Cardiac fibroblast (primary cell): ENCODE data around the gene MAST2.

Experiments
- DNase-seq, 2 donors: peaks; one replicate each; pipeline versions ENCODE4 v3.0.0 to v3.0.0-alpha.2; 2010; ENCODE audit warnings: low read depth in 2 of 2
- H3K4me3 ChIP-seq, 2 donors: replicated peaks in 1 of 2; 1 replicate in 1 of 2; 2 replicates in 1 of 2; pipeline ENCODE4 v1.5.1; 2011; ENCODE audit warnings: low read depth in 2 of 2, low read length in 2 of 2, mild to moderate bottlenecking in 2 of 2, moderate library complexity in 1 of 2
- CTCF ChIP-seq: IDR thresholded peaks from one replicate; pipeline ENCODE4 v1.5.1; 2011; ENCODE audit warnings: low read depth, mild to moderate bottlenecking, low read length, inconsistent platforms

The MAST2 gene

DNA sequence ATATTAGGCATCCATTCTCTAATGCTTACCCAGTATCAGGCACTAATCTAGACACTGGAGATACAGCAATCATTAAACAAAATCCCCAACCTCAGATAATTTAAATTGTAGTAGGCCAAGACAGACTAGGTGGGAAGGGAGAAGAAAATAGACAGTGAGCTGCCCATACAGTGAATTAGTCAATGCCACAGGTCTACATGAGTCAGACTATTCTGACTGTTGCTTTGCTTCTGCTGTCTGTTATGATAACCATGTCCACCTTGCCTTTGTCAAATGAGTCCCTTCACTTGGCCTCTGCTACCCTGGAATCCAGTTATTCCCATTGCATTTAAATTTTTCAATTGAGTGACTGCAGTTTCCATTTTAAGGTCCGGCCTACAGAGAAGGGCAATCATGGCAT lies 269.6 kb downstream of the MAST2 start:
- peak in 1 of 2 donors; percentile 10 for DNase-seq
- no peak overlapping the region for H3K4me3 ChIP-seq
- no peak for TF ChIP-seq CTCF

GRCh38 chr1:46076343-46076742 lies 272.9 kb downstream of the MAST2 start:
- DNase-seq, result no peak
- no peak overlapping the region for H3K4me3 ChIP-seq
- no peak for TF ChIP-seq CTCF

GRCh38 chr1:46077644-46078043 lies 274.2 kb downstream of the MAST2 start:
- no peak overlapping the region for H3K4me3 ChIP-seq
- no peak for TF ChIP-seq CTCF
- no peak for DNase-seq

- no peak overlapping the region for H3K4me3 ChIP-seq
- DNase-seq, result no peak
- TF ChIP-seq CTCF, result no peak
Measured at GRCh38 chr1:46080257-46080656, 276.8 kb downstream of the MAST2 start.

GRCh38 chr1:46081206-46081605 lies 277.8 kb downstream of the MAST2 start:
- DNase-seq, result no peak
- TF ChIP-seq CTCF, result no peak
- H3K4me3 ChIP-seq, result no peak overlapping the region

DNA sequence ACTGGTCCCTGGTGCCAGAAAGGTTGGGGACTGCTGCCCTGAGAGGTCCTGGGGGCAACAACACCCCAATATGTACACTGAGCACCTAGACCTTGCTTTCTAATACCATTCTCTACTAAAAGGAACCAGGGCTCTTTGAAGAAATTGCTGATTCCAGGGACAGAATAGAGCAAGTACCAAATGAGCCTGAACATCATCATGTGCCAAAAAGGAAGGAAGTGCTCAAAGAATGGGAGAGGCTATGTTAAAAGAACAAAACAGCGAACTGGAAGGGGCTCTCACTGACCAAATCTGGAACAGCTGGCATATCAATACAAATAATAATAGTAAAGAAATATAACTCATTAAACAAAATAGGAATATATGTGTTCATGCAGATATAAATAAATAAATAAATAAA lies 278.2 kb downstream of the MAST2 start:
- H3K4me3 ChIP-seq, result no peak overlapping the region

More for the DNA sequence above, 278.2 kb downstream of the MAST2 start:
- no peak for DNase-seq
- no peak for TF ChIP-seq CTCF
